HG03280 (cell line): Measurements from ENCODE around the gene RNASEH1.
"Not testable (repeated sequence)": the region's sequence is repeated elsewhere in the genome, so short reads cannot be mapped to it uniquely, and the experiment has no call there.

Experiments used
- ATAC-seq: cut with Tn5 transposase; IDR thresholded peaks from one replicate; pipeline ENCODE4 v1.9.1; 2021; ENCODE audit warnings: mild to moderate bottlenecking, moderate library complexity; ENCODE audit not compliant: unreplicated experiment

RNASEH1 gene

GRCh38 chr2:3594493-3595281, 36.6 kb upstream of the RNASEH1 start, which contains the start of gene COLEC11:
COLEC11 (plus strand) TSS chr2:3595112; CDS start chr2:3604341, 9,229 bp downstream.
- no peak for ATAC-seq

- no peak for ATAC-seq
These were observed 31.0 kb upstream of the RNASEH1 start for GRCh38 chr2:3589086-3589485.

GRCh38 chr2:3588084-3588483, 30.0 kb upstream of the RNASEH1 start:
- no peak for ATAC-seq

- ATAC-seq, result no peak
These were observed 29.3 kb upstream of the RNASEH1 start for GRCh38 chr2:3587432-3587831.

- no peak for ATAC-seq
These were observed 28.9 kb upstream of the RNASEH1 start for GRCh38 chr2:3587021-3587420.

GRCh38 chr2:3586220-3586619, 28.1 kb upstream of the RNASEH1 start:
- ATAC-seq, result no peak

- ATAC-seq, result no peak
These were observed 27.4 kb upstream of the RNASEH1 start for GRCh38 chr2:3585261-3586109.

- ATAC-seq, result no peak
These were observed 26.6 kb upstream of the RNASEH1 start for GRCh38 chr2:3584608-3585260.

GRCh38 chr2:3584076-3584475, 25.9 kb upstream of the RNASEH1 start:
- ATAC-seq, result no peak

- no peak for ATAC-seq
These were observed 23.5 kb upstream of the RNASEH1 start for GRCh38 chr2:3581367-3582262.

GRCh38 chr2:3580449-3580848, 22.3 kb upstream of the RNASEH1 start:
- no peak for ATAC-seq

GRCh38 chr2:3578987-3579386, 20.9 kb upstream of the RNASEH1 start:
- no peak for ATAC-seq

- not testable (repeated sequence) for ATAC-seq
These were observed 18.1 kb upstream of the RNASEH1 start for GRCh38 chr2:3576263-3576630.

- ATAC-seq, result peak; percentile 31
These were observed 17.6 kb upstream of the RNASEH1 start for GRCh38 chr2:3575534-3576262.

GRCh38 chr2:3574155-3574554, 16.0 kb upstream of the RNASEH1 start:
- no peak for ATAC-seq

- ATAC-seq, result no peak
These were observed 14.5 kb upstream of the RNASEH1 start for GRCh38 chr2:3572620-3573019.

GRCh38 chr2:3571284-3571683, 13.2 kb upstream of the RNASEH1 start:
- no peak for ATAC-seq

- ATAC-seq, result not testable (repeated sequence)
These were observed 11.5 kb upstream of the RNASEH1 start for GRCh38 chr2:3569656-3570055.

GRCh38 chr2:3566806-3567205, 8.7 kb upstream of the RNASEH1 start:
- no peak for ATAC-seq

- no peak for ATAC-seq
These were observed 7.0 kb upstream of the RNASEH1 start for GRCh38 chr2:3565117-3565516.
